ENCODE results near the gene SESN1.
"Not testable (repeated sequence)": the region's sequence is repeated elsewhere in the genome, so short reads cannot be mapped to it uniquely, and the experiment has no call there.

The SESN1 gene

GRCh38 chr6:109094416-109095035, at the start of gene SESN1:
Gene SESN1, minus strand, starts transcription at chr6:109094846. Its CDS starts 773 bp downstream, at chr6:109094073.
- DNase-seq, result peak; percentile 83

GRCh38 chr6:109143191-109143590, 48.5 kb upstream of the SESN1 start:
- DNase-seq, result no peak

- not testable (repeated sequence) for DNase-seq
These were observed 47.4 kb upstream of the SESN1 start for GRCh38 chr6:109142067-109142466.

- no peak for DNase-seq
These were observed 44.5 kb upstream of the SESN1 start for GRCh38 chr6:109139109-109139508.

GRCh38 chr6:109136530-109136929, 41.9 kb upstream of the SESN1 start:
- DNase-seq, result not testable (repeated sequence)

- not testable (repeated sequence) for DNase-seq
These were observed 41.4 kb upstream of the SESN1 start for GRCh38 chr6:109136039-109136438.

- DNase-seq, result not testable (repeated sequence)
These were observed 41.0 kb upstream of the SESN1 start for GRCh38 chr6:109135600-109135999.

GRCh38 chr6:109130065-109130464, 35.4 kb upstream of the SESN1 start:
- DNase-seq, result no peak

- DNase-seq, result no peak
These were observed 30.9 kb upstream of the SESN1 start for GRCh38 chr6:109125504-109125903.

GRCh38 chr6:109124219-109124618, 29.6 kb upstream of the SESN1 start:
- DNase-seq, result no peak

- no peak for DNase-seq
These were observed 26.8 kb upstream of the SESN1 start for GRCh38 chr6:109121411-109121810.

GRCh38 chr6:109118871-109119354, 24.3 kb upstream of the SESN1 start:
- no peak for DNase-seq

GRCh38 chr6:109118337-109118736, 23.7 kb upstream of the SESN1 start:
- DNase-seq, result no peak

- DNase-seq, result no peak
These were observed 22.8 kb upstream of the SESN1 start for GRCh38 chr6:109117346-109118035.

- DNase-seq, result not testable (repeated sequence)
These were observed 18.0 kb upstream of the SESN1 start for GRCh38 chr6:109112663-109113062.

GRCh38 chr6:109109663-109110062, 15.0 kb upstream of the SESN1 start:
- not testable (repeated sequence) for DNase-seq

- no peak for DNase-seq
These were observed 11.0 kb upstream of the SESN1 start for GRCh38 chr6:109105681-109106080.

GRCh38 chr6:109104512-109104911, 9.9 kb upstream of the SESN1 start:
- DNase-seq, result no peak

GRCh38 chr6:109103942-109104341, 9.3 kb upstream of the SESN1 start:
- DNase-seq, result no peak

- no peak for DNase-seq
These were observed 8.1 kb upstream of the SESN1 start for GRCh38 chr6:109102762-109103161.

GRCh38 chr6:109097661-109098060, 3.0 kb upstream of the SESN1 start:
- no peak for DNase-seq

GRCh38 chr6:109096208-109096607, 1.6 kb upstream of the SESN1 start:
- DNase-seq, result no peak

GRCh38 chr6:109095835-109096084, 1.1 kb upstream of the SESN1 start:
- no peak for DNase-seq

GRCh38 chr6:109095036-109095834, 589 bp upstream of the SESN1 start, which contains the start of gene CEP57L1:
Gene CEP57L1, plus strand, starts transcription at chr6:109095507. Its CDS starts 49,715 bp downstream, at chr6:109145222.
- peak; percentile 98 for DNase-seq

All from NCI-H2227 treated with DMSO at 0.1 percent for 48 hours (cell line).